GM12878 (cell line): ENCODE measurements around the gene UNKL. TPM values are rescaled to one million over a fixed set of nuclear protein-coding genes. Genes with fewer than 3 reads are reported as not detected.

Experiments used
- ATAC-seq: fragments of 200-7000 bp; cut with Tn5 transposase; 3 replicates; pipeline ENCODE4 v1.9.1; 2020; ENCODE audit warnings: mild to moderate bottlenecking, moderate library complexity
- BruUV-seq: library from RNA; stranded (reverse); fragments of 400-500 nt; replicated peaks from 2 replicates; lab custom pipeline; 2021; lab: Mats Ljungman, UMichigan
- CTCF ChIA-PET: fragments of 300-600 bp; sonication (Branson Sonifier 250); formaldehyde crosslinking; extraction: SDS; loops from one replicate; lab custom pipeline; 2021; ENCODE audit warnings: inconsistent platforms; lab: Yijun Ruan, JAX
- POLR2A ChIA-PET: fragments of 350-600 bp; formaldehyde crosslinking; extraction: SDS; loops from one replicate; lab custom pipeline; 2021; ENCODE audit warnings: inconsistent platforms; lab: Charles Lee
- RAD21 ChIA-PET: fragments of 300-600 bp; sonication (Branson Sonifier 250); formaldehyde crosslinking; loops from one replicate; lab custom pipeline; 2023; ENCODE audit warnings: antibody characterized with exemption; ENCODE audit not compliant: unreplicated experiment; lab: Charles Lee
- SMC1A ChIA-PET: fragments of 300-600 bp; sonication (Branson Sonifier 250); formaldehyde crosslinking; loops from one replicate; lab custom pipeline; 2023; ENCODE audit not compliant: unreplicated experiment, uncharacterized antibody; lab: Charles Lee
- DNase-seq: peaks from one replicate; pipeline ENCODE4 v3.0.0-alpha.2; 2011; ENCODE audit warnings: low read depth, low spot score
- FAIRE-seq: peaks from 3 replicates; lab custom pipeline; 2011; peaks lifted over from hg19 to GRCh38; lab: Jason Lieb, UNC
- H2AFZ ChIP-seq: 2 replicates; pipeline ENCODE4 v1.6.0; 2011; ENCODE audit warnings: low read depth, low read length, control low read depth; ENCODE audit not compliant: control insufficient read depth
- H3K27ac ChIP-seq: 2 replicates; pipeline ENCODE4 v1.5.1; 2011; ENCODE audit warnings: control low read depth; ENCODE audit not compliant: control insufficient read depth, insufficient read depth
- H3K27me3 ChIP-seq, 2 experiments: replicated peaks in 1 of 2; 2 replicates each; pipeline versions ENCODE4 v1.6.0 to v1.6.1; 2011; ENCODE audit warnings: low read length in 1 of 2; ENCODE audit not compliant: control insufficient read depth in 2 of 2, insufficient read depth in 2 of 2
- H3K36me3 ChIP-seq, 2 experiments: 2 replicates each; pipeline ENCODE4 v1.5.1; 2011; ENCODE audit warnings: low read length in 1 of 2; ENCODE audit not compliant: control insufficient read depth in 2 of 2, insufficient read depth in 2 of 2
- H3K4me1 ChIP-seq: 2 replicates; pipeline ENCODE4 v1.6.1; 2011; ENCODE audit warnings: mild to moderate bottlenecking, low read length, moderate library complexity, mixed read lengths; ENCODE audit not compliant: control insufficient read depth, insufficient read depth
- H3K4me2 ChIP-seq: 2 replicates; pipeline ENCODE4 v1.6.0; 2011; ENCODE audit warnings: control low read depth; ENCODE audit not compliant: control insufficient read depth, insufficient read depth
- H3K4me3 ChIP-seq: fragments of 200-600 bp; sonication (generic); 2 replicates; pipeline ENCODE4 v1.5.1; 2016
- H3K79me2 ChIP-seq: 2 replicates; pipeline ENCODE4 v1.6.0; 2011; ENCODE audit warnings: low read length; ENCODE audit not compliant: control insufficient read depth, insufficient read depth
- H3K9ac ChIP-seq: 2 replicates; pipeline ENCODE4 v1.8.0; 2011; ENCODE audit warnings: low read length, control low read depth, mixed read lengths; ENCODE audit not compliant: control insufficient read depth, insufficient read depth
- H3K9me3 ChIP-seq: replicated peaks from 3 replicates; pipeline ENCODE4 v1.5.1; 2011; ENCODE audit warnings: mild to moderate bottlenecking, low read length; ENCODE audit not compliant: control insufficient read depth, insufficient read depth
- H4K20me1 ChIP-seq: 2 replicates; pipeline ENCODE4 v1.6.0; 2011; ENCODE audit not compliant: control insufficient read depth, insufficient read depth
- ATF2 ChIP-seq: IDR thresholded peaks from 2 replicates; pipeline ENCODE4 v1.6.1; 2012; ENCODE audit warnings: low read length, inconsistent platforms
- FOXM1 ChIP-seq: IDR thresholded peaks from 2 replicates; pipeline ENCODE4 v1.6.1; 2012; ENCODE audit warnings: low read depth, mild to moderate bottlenecking, inconsistent platforms, low read length, moderate library complexity
- HDAC2 ChIP-seq: fragments of 200-600 bp; sonication (generic); IDR thresholded peaks from 2 replicates; pipeline ENCODE4 v1.6.1; 2017
- HDGF ChIP-seq: fragments of 450-650 bp; IDR thresholded peaks from 2 replicates; pipeline ENCODE4 v1.6.1; 2016; ENCODE audit warnings: antibody characterized with exemption
- NR2C1 ChIP-seq: fragments of 450-650 bp; IDR thresholded peaks from 2 replicates; pipeline ENCODE4 v1.6.1; 2017; ENCODE audit warnings: antibody characterized with exemption, mild to moderate bottlenecking, moderate library complexity
- SP1 ChIP-seq: IDR thresholded peaks from one replicate; pipeline ENCODE4 v1.6.1; 2011; ENCODE audit warnings: low read depth, low read length
- STAT3 ChIP-seq: IDR thresholded peaks from 2 replicates; pipeline ENCODE4 v1.6.1; 2011; ENCODE audit warnings: low read depth, low read length, improper control_type of control experiment
- TCF12 ChIP-seq: IDR thresholded peaks from 2 replicates; pipeline ENCODE4 v1.6.1; 2011; ENCODE audit warnings: low read depth, mild to moderate bottlenecking, low read length
- WGBS: methylation state at CpG from one replicate; pipeline ENCODE4 v1.1.6; 2016; ENCODE audit warnings: low lambda C conversion rate; ENCODE audit not compliant: insufficient replicate concordance, insufficient coverage; ENCODE audit errors: missing lambda C conversion rate; 5-methylcytosine and 5-hydroxymethylcytosine counted together
- in situ Hi-C: fragments of 300-500 bp; cut with MboI; formaldehyde crosslinking; loops from 9 replicates; pipeline ENCODE4 v1.14.3; 2018; ENCODE audit warnings: mixed read lengths
- intact Hi-C: fragments of 100-400 bp; cut with micrococcal nuclease; formaldehyde crosslinking; loops from one replicate; pipeline ENCODE4 v1.14.2; 2022; ENCODE audit not compliant: unreplicated experiment
- polyA plus RNA-seq, 11 experiments: library from polyadenylated mRNA; depleted of rRNA in 4 of 11; unstranded in 6 of 11; stranded (reverse) in 5 of 11; fragments of >200 nt; fragmentation: Nextera tagmentation in 4 of 11; fragmentation: Illumina TruSeq in 1 of 11; extraction: Ambion mirVana in 4 of 11; extraction: Trizol in 1 of 11; gene quantifications; 1 replicate in 1 of 11; 2 replicates in 10 of 11; pipeline versions ENCODE4 v1.2.1 to v1.2.3, GENCODE V29; 2011 to 2016; ENCODE audit warnings: inconsistent platforms in 2 of 11, missing spikeins in 2 of 11, low read depth in 1 of 11
- total RNA-seq, 4 experiments: library from RNA; depleted of rRNA in 3 of 4; stranded (reverse); fragments of >200 nt in 3 of 4; fragmentation: Illumina TruSeq in 1 of 4; extraction: Trizol in 1 of 4; gene quantifications; 2 replicates each; pipeline versions ENCODE4 v1.2.1 to v1.2.3, GENCODE V29; 2013 to 2021
- TF ChIP-seq, protein P1 (sequence below): fragments of 450-650 bp; IDR thresholded peaks from 2 replicates; pipeline ENCODE4 v1.6.1; 2017; ENCODE audit warnings: low read depth, mild to moderate bottlenecking, moderate library complexity

The UNKL gene
- total and polyA plus RNA-seq, 10 of the 15 experiments (the other 5 are each of a cell fraction or from before 2014, with no cell fraction given) = 0.40 to 21.6 (median 9.1) TPM

GRCh38 chr16:1426734-1427471 lies 12.4 kb upstream of the UNKL start:
- Histone ChIP-seq H3K36me3 (no peaks in the 10 kb centered on the region), H3K27ac (no peak overlapping the region), H2AFZ (no peak overlapping the region), H3K9me3 (no peaks in the 10 kb centered on the region), H4K20me1 (no peaks in the 10 kb centered on the region; the same call in 1 of the 2 replicates), H3K4me1 (no peaks in the 10 kb centered on the region), H3K9ac (no peak overlapping the region), H3K4me2 (no peak overlapping the region), H3K27me3 (peaks cover 0 to 4% of the 10 kb centered on the region in 2 experiments; a peak in 2 of 4 replicates), H3K79me2 (no peaks in the 10 kb centered on the region), H3K4me3 (no peak overlapping the region)
- ChIA-PET POLR2A (no interaction called here), CTCF (no interaction called here), RAD21 (interaction anchor here (0.6 kb wide), 1 partner anchor 14 kb away, joined by 3 read pairs; no protein-coding TSS in a partner anchor), SMC1A (interaction anchor here (1.2 kb wide), 1 partner anchor 112 kb away, joined by 3 read pairs; no protein-coding TSS in a partner anchor)
- DNase-seq (no peak), ATAC-seq (no peak), FAIRE-seq (no peak)
- no TSS peak for BruUV-seq
- TF ChIP-seq HDAC2 = no peak
- TF ChIP-seq HDGF = no peak
- TF ChIP-seq TCF12 = no peak
- 69% methylated on average over 34 of the region's 42 CpGs for WGBS
- intact Hi-C loops = no loop called here
- in situ Hi-C loops = no loop called here

DNA sequence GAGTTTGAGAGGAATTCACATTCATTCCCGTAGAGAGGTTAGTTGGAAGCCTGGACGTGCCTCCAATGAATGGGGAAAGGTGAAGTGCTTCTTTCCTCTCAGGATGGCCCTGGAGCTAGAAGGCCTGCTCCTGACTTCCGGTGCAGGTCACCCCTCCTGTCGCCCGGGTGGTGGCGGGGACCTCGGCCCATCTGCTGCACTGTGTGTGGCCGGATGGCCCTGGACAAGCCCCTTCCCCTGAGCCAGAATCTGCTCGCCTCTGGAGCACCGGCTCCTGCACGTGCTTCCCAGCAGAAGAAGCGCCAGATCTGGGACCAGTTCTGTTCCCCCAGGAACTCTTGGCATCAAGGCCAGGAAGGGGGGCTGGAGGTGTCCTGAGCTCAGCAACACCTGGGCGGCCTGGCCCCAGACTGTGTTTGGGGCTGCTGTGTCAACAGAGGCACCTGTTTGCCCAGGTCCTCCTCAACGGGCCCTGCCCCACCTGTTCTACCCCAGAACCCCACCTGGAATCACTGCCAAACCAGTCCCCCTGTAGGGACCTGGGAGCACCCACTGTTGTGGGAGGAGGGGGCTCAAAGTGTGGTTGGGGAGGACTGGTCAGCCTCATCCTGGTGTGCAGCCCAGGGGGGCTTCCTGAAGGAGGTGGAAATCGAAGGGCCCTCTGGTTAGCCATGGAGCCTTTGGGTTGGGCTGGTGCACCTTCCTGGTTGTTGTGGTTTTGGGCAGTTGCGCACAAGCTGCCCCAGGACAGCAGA lies 11.3 kb upstream of the UNKL start:
- no peak overlapping the region for H3K9ac ChIP-seq
- in situ Hi-C loops (no loop called here), intact Hi-C loops (no loop called here)
- H3K27me3 ChIP-seq = 0 out of 4 replicates have a peak, but pooled peaks cover 0 to 2% of the 10 kb centered on the region in 2 experiments
- no peaks in the 10 kb centered on the region; the same call in 1 of the 2 replicates for H4K20me1 ChIP-seq
- DNase-seq (no peak), FAIRE-seq (no peak), ATAC-seq (no peak)
- no peaks in the 10 kb centered on the region for H3K9me3 ChIP-seq
- no peak overlapping the region for H2AFZ ChIP-seq
- no peak overlapping the region for H3K4me3 ChIP-seq
- ChIA-PET SMC1A (interaction anchor here (0.6 kb wide), 1 partner anchor 192 kb away, joined by 3 read pairs; no protein-coding TSS in a partner anchor), RAD21 (no interaction called here), POLR2A (no interaction called here), CTCF (interaction anchor here (0.6 kb wide), 1 partner anchor 833 kb away, joined by 3 read pairs; no protein-coding TSS in a partner anchor)
- H3K36me3 ChIP-seq = no peaks in the 10 kb centered on the region
- 67% methylated on average over 16 of the region's 16 CpGs for WGBS
- H3K4me1 ChIP-seq = no peaks in the 10 kb centered on the region
- no TSS peak for BruUV-seq
- TF ChIP-seq ATF2 = no peak
- no peak for TF ChIP-seq SP1
- no peak for TF ChIP-seq NR2C1
- TF ChIP-seq, protein P1, sequence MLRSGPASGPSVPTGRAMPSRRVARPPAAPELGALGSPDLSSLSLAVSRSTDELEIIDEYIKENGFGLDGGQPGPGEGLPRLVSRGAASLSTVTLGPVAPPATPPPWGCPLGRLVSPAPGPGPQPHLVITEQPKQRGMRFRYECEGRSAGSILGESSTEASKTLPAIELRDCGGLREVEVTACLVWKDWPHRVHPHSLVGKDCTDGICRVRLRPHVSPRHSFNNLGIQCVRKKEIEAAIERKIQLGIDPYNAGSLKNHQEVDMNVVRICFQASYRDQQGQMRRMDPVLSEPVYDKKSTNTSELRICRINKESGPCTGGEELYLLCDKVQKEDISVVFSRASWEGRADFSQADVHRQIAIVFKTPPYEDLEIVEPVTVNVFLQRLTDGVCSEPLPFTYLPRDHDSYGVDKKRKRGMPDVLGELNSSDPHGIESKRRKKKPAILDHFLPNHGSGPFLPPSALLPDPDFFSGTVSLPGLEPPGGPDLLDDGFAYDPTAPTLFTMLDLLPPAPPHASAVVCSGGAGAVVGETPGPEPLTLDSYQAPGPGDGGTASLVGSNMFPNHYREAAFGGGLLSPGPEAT = no peak
- TF ChIP-seq STAT3 = no peak
- no peak for TF ChIP-seq FOXM1
- H3K4me2 ChIP-seq = no peak overlapping the region
- no peak overlapping the region for H3K27ac ChIP-seq
- H3K79me2 ChIP-seq = no peaks in the 10 kb centered on the region
